Measurements from ENCODE around the gene EDNRB.
"Not testable (repeated sequence)": the region's sequence is repeated elsewhere in the genome, so short reads cannot be mapped to it uniquely, and the experiment has no call there.

EDNRB gene

GRCh38 chr13:77918391-77919245, at the start of gene EDNRB:
Gene EDNRB (minus strand): TSS chr13:77918831. CDS start chr13:77918573, 258 bp downstream.
- DNase-seq: peak in 10 of 14 donors; percentile 11 to 67 (median 50)

GRCh38 chr13:77966671-77967070, 48.0 kb upstream of the EDNRB start:
- DNase-seq: no peak

DNA sequence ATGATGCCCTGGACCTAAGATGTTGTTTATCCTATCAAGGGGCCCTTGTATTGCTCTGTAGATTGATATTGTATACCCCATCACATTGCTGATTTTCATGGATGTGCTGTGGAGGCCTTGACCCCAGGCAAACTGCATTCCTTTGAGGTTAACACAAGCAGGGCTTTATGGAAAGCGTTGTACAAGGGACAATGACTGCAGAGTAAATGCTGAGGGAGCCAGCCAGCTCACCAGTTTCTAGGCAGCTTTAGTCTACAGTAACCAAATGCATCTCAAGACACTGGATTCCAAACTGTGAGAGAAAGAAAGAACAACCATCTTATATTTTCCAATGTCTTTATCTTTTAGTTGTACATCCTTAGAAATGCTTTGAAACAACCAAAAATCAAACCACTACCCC, 34.1 kb upstream of the EDNRB start:
- DNase-seq: no peak

- no peak for DNase-seq
Observed at GRCh38 chr13:77952276-77952675, 33.6 kb upstream of the EDNRB start.

GRCh38 chr13:77946522-77946921, 27.9 kb upstream of the EDNRB start:
- no peak for DNase-seq

DNA sequence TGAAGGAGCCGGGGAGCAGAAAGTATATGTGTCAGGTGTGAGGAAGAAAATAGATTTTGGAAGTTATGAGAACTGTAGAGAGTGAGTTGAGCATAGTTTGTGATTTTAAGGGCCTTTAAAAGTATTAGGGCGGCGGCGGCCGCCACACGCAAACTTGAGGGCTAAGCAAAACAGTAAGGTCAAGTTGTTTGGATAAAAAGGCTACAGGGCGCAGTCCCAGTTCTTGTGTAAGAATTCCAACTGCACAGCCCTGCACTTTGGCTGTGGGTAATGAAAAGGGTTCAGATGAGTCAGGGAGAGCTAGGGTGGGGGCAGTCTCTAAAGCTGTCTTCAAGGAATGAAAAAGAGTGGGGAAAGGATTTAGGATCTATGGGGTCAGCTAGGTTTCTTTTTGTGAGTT, 16.4 kb upstream of the EDNRB start:
- not testable (repeated sequence) for DNase-seq

DNA sequence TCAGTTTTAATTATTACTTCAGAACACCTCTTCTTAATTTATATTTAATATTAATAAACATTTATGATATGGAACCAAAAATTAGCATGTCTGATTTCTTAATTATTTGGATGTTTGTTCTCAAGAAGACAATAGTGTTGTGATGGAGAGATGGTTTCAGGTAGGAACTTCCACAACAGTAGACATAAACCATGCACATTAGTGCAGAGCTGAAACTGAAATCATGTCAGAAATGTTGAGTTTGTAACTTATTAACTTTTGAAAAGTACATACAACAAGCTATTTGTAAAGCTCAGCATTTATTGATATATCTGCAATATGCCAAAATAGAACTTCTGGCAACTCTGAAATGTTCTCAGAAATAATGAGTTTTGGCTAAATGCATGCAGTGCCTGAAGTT, 11.8 kb upstream of the EDNRB start:
- DNase-seq: no peak

- DNase-seq: no peak
Observed at GRCh38 chr13:77928909-77929308, 10.3 kb upstream of the EDNRB start.

GRCh38 chr13:77925616-77926015, 7.0 kb upstream of the EDNRB start:
- DNase-seq: no peak

DNA sequence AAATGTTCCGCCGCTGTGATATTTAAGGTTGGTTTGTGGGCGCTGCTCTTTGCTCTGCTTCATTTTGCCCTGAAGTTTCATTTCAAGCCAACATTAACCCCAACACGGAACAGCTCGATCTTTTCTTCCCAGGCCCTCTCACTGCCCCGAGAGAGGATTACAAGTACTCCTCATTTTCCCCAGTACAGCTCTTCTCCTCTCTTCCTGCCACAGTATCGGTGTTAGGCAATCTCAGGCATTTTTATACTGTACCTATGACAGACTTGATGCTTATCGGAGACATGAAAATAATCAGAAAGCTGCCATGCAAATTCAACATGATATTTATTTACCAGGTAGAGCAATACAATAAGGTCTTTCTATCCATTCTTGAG, 1.3 kb upstream of the EDNRB start:
- DNase-seq: no peak

DNA sequence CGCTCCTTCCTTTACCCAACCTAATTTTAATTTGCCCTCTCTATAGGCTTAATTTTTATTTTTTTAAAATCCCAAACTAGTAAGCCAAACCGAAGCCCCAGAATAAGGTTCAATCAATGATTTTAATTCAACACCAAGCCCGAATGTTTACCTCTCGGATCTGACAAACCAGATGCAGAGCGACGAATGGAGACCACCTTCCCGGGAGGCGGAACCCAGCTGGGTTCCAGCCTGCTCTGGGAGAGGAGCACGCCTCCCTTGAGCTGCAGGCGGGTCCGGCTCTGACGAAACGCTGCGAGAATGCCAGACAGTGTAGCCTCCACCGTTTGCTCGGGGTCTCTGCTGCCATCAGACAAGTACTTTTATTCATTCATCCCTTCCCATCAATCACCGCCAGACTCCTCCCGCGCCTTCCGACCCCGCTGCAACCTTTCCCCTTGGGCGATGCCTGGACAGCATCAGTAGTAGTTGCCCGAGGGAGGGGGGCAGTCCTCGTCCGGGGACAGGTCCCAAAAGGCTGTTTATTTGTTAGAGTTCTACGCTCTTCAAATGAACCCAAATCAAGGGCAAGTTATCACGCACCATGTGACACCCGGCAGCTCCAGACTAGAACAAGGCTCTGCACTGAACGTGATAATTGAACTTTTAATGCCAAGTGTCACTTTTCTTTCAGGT, 752 bp upstream of the EDNRB start:
- peak in 11 of 14 donors; percentile 5 to 55 (median 35) for DNase-seq

DNA sequence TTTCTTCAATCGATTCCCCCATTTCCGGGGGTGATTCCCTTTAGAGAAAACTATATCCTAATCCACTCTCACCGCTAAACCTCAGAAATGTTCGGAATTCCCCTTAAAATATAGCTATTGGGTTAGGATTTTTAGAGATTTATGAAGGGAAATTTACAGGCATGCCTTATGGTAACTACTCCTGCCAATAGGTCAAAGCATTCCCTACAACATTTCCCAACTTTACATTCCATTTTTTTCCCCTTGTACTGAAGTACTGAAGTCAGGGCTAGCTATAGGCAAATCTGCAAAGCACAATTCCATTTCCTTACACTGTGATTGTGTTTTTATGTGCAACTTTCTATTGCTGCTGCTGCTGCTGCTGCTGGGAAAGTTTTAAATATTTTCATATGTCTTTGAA, 2.1 kb downstream of the EDNRB start:
- DNase-seq: no peak

DNA sequence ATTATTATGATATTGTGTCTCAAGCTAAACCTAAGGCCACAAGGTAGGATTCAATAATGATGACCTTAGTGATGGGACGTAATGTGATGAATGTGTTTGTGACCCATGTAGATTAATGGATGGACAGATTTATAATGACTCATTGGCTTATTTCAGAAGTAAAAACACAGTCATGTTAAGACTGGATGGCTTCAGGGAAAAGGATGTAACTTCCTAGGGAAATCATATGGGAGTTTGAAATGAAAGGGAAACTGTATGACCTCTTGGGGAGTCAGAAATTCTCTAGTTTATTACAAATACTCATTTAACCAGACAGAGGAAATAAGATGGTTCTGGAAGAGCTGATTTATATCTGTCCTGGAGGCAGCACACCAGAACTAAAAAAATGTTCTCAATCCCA, 2.9 kb downstream of the EDNRB start:
- DNase-seq: no peak

DNA sequence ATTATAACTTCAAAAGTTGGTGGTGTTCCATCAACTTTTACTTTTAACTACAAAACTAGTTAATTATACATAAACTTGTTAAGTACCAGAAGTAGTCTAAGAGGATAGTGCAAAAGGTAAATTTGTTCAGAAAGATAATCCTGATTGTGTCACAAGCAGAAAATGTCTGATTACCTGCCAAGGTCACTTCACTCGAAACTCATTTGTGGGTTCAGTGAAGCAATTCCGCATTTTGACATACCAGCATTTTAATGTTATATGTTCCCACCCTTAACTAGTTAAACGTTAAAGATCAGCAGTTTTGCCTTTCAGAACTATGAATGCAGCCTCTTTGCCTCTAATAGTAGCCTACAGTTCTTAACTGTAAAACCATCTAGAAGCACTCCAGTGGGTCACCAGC, 5.6 kb downstream of the EDNRB start:
- DNase-seq: no peak

- no peak for DNase-seq
Observed at GRCh38 chr13:77911751-77912150, 6.9 kb downstream of the EDNRB start.

DNA sequence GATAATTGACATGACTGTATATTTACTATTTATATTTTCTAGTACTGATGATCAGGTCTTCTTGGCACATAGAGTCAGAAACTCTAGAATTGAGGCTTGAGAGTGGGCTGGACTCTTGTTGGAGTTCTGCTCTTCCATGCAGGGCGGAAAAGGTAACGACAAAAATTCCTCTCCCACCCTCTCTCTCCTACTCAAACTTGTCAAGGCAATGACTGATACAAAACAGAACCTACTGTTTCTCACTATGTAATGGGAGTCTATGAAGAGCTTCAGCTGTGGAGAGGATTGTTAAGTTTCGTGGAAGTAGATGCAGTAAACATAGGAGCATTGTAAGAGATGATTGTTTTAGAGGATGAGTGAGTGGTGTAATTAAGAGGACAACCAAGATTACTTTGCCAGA, 8.8 kb downstream of the EDNRB start:
- no peak for DNase-seq

DNA sequence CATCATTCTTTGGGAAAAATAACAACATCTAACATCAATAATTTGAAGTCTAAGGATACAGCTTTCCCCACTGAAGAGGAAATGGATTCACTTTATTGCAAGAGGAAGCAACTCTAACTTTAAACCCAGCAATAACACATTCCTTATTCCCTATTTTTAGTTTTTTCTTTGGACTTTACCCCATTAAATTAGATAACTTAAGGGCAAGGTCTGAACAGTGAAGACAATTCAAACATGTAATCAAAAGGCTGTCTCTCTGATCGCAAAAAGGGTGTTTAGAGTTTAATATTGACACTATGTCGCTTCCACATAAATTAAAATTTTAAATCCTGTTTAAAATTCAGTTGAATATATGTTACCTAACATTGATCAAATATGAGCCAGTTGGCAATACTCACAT, 10.1 kb downstream of the EDNRB start:
- DNase-seq: no peak

GRCh38 chr13:77907666-77908341, 10.8 kb downstream of the EDNRB start:
- DNase-seq: no peak

DNA sequence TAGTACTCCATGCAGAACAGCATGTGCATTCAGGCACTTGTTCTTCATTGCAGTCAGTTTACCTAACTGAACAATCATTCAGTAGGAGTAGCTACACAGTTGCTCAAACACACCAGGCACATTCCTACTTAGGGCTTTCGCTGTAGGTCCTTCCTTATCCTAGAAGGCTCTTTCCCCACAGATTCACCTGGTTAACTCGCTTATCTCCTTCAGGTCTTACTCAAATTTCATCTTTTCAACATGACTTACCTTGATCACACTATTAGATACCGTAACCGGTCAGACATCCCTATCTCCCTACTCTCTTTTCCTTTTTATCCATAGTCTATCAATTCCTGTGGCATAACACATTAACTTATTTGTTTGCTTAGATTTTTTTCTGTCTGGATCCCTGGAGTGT, 14.6 kb downstream of the EDNRB start:
- no peak for DNase-seq

DNA sequence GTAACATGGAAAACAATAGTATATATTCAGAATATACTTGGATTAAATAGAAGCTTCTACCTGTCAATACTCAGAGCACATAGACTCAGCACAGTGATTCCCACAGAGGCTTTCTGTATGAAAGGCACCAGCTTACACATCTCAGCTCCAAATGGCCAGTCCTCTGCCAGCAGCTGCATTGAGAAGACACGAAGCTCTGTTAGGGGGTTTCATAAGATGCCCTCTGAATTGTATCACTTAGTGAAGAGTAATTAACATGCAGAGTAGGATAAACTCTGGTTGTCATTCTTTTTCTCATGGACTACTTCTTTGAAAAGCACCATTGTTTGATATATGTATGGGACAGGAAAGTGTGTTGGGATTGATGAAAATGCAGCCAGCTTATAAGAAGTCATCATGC, 15.2 kb downstream of the EDNRB start:
- no peak for DNase-seq

- DNase-seq: no peak
Observed at GRCh38 chr13:77902319-77902963, 16.2 kb downstream of the EDNRB start.

DNA sequence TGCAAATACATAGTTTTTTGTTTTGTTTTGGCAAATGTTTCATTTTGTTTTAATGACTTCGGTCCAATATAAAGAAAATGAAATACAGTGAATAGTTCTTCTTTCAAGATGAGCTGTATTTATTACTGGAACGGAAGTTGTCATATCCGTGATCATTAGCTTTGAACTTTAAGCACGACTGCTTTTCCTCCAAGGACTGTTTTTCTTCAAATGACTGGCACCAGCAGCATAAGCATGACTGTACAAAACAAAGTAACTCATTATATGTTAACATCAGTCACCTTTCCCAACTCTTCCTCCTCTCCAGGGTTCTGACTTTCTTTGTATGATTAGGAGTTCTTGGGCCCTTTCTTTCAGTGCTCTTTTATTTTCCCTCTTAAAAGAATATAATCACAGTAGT, 20.5 kb downstream of the EDNRB start:
- no peak for DNase-seq

GRCh38 chr13:77896977-77897376, 21.7 kb downstream of the EDNRB start:
- no peak for DNase-seq
